ENCODE data around the gene ZBTB40. TPM values are rescaled to one million over a fixed set of nuclear protein-coding genes. Genes with fewer than 3 reads are reported as not detected.
A peak's percentile ranks its signal among the peaks of the same experiment; 100 is the strongest.

Gene ZBTB40
- 5.3 TPM for polyA plus RNA-seq (2012; ENCODE audit: low read depth, missing spikeins)

GRCh38 chr1:22451702-22452480 is at the start of gene ZBTB40:
ZBTB40 (plus strand) TSS chr1:22451851; CDS start chr1:22489949, 38,098 bp downstream.
- DNase-seq (ENCODE audit: insufficient read length, low spot score), result peak; percentile 91
- TF ChIP-seq POLR2A (IDR thresholded peaks at IDR 0.05; ENCODE audit: low read depth, low read length) (peak; percentile 46; the same call in 1 of the 2 replicates), POLR2AphosphoS5 (IDR thresholded peaks at IDR 0.05; ENCODE audit: low read depth, low read length) (0 out of 2 replicates have a peak, but pooled peaks have one; percentile 21), POU2F2 (IDR thresholded peaks at IDR 0.05; ENCODE audit: low read depth, low read length) (peak; percentile 82; the same call in 1 of the 2 replicates), TAF1 (IDR thresholded peaks at IDR 0.05; ENCODE audit: low read depth, low read length) (peak; percentile 53; the same call in 1 of the 2 replicates), SPI1 (IDR thresholded peaks at IDR 0.05; ENCODE audit: low read depth, low read length) (no peak)
- FAIRE-seq, result peak; percentile 96

GRCh38 chr1:22402356-22403053 is 49.1 kb upstream of the ZBTB40 start:
- FAIRE-seq (no peak), DNase-seq (ENCODE audit: insufficient read length, low spot score) (no peak)
- TF ChIP-seq SPI1 (IDR thresholded peaks at IDR 0.05; ENCODE audit: low read depth, low read length) (no peak), PAX5 (IDR thresholded peaks at IDR 0.05; ENCODE audit: insufficient read depth, low read length, severe bottlenecking) (no peak), TAF1 (IDR thresholded peaks at IDR 0.05; ENCODE audit: low read depth, low read length) (no peak), POLR2AphosphoS5 (IDR thresholded peaks at IDR 0.05; ENCODE audit: low read depth, low read length) (no peak), POLR2A (IDR thresholded peaks at IDR 0.05; ENCODE audit: low read depth, low read length) (no peak), POU2F2 (IDR thresholded peaks at IDR 0.05; ENCODE audit: low read depth, low read length) (no peak)

GRCh38 chr1:22404486-22404885 is 47.2 kb upstream of the ZBTB40 start:
- FAIRE-seq (no peak), DNase-seq (ENCODE audit: insufficient read length, low spot score) (no peak)
- TF ChIP-seq POLR2AphosphoS5 (IDR thresholded peaks at IDR 0.05; ENCODE audit: low read depth, low read length), result no peak
- no peak for TF ChIP-seq POLR2A (IDR thresholded peaks at IDR 0.05; ENCODE audit: low read depth, low read length)
- no peak for TF ChIP-seq TAF1 (IDR thresholded peaks at IDR 0.05; ENCODE audit: low read depth, low read length)
- no peak for TF ChIP-seq SPI1 (IDR thresholded peaks at IDR 0.05; ENCODE audit: low read depth, low read length)
- no peak for TF ChIP-seq POU2F2 (IDR thresholded peaks at IDR 0.05; ENCODE audit: low read depth, low read length)
- TF ChIP-seq PAX5 (IDR thresholded peaks at IDR 0.05; ENCODE audit: insufficient read depth, low read length, severe bottlenecking), result no peak

GRCh38 chr1:22406722-22407495 is 44.7 kb upstream of the ZBTB40 start:
- FAIRE-seq (no peak), DNase-seq (ENCODE audit: insufficient read length, low spot score) (no peak)
- TF ChIP-seq POU2F2 (IDR thresholded peaks at IDR 0.05; ENCODE audit: low read depth, low read length), result no peak
- TF ChIP-seq TAF1 (IDR thresholded peaks at IDR 0.05; ENCODE audit: low read depth, low read length), result no peak
- TF ChIP-seq POLR2A (IDR thresholded peaks at IDR 0.05; ENCODE audit: low read depth, low read length), result no peak
- TF ChIP-seq SPI1 (IDR thresholded peaks at IDR 0.05; ENCODE audit: low read depth, low read length), result no peak
- no peak for TF ChIP-seq POLR2AphosphoS5 (IDR thresholded peaks at IDR 0.05; ENCODE audit: low read depth, low read length)
- TF ChIP-seq PAX5 (IDR thresholded peaks at IDR 0.05; ENCODE audit: insufficient read depth, low read length, severe bottlenecking), result no peak

GRCh38 chr1:22408230-22408629 is 43.4 kb upstream of the ZBTB40 start:
- DNase-seq (ENCODE audit: insufficient read length, low spot score), result no peak
- no peak for TF ChIP-seq SPI1 (IDR thresholded peaks at IDR 0.05; ENCODE audit: low read depth, low read length)
- TF ChIP-seq POLR2AphosphoS5 (IDR thresholded peaks at IDR 0.05; ENCODE audit: low read depth, low read length), result no peak
- no peak for TF ChIP-seq POU2F2 (IDR thresholded peaks at IDR 0.05; ENCODE audit: low read depth, low read length)
- TF ChIP-seq PAX5 (IDR thresholded peaks at IDR 0.05; ENCODE audit: insufficient read depth, low read length, severe bottlenecking), result no peak
- TF ChIP-seq TAF1 (IDR thresholded peaks at IDR 0.05; ENCODE audit: low read depth, low read length), result no peak
- TF ChIP-seq POLR2A (IDR thresholded peaks at IDR 0.05; ENCODE audit: low read depth, low read length), result no peak
- FAIRE-seq, result no peak

GRCh38 chr1:22410401-22410800 is 41.2 kb upstream of the ZBTB40 start:
- TF ChIP-seq POU2F2 (IDR thresholded peaks at IDR 0.05; ENCODE audit: low read depth, low read length) (no peak), PAX5 (IDR thresholded peaks at IDR 0.05; ENCODE audit: insufficient read depth, low read length, severe bottlenecking) (no peak), POLR2A (IDR thresholded peaks at IDR 0.05; ENCODE audit: low read depth, low read length) (no peak), TAF1 (IDR thresholded peaks at IDR 0.05; ENCODE audit: low read depth, low read length) (no peak), SPI1 (IDR thresholded peaks at IDR 0.05; ENCODE audit: low read depth, low read length) (no peak), POLR2AphosphoS5 (IDR thresholded peaks at IDR 0.05; ENCODE audit: low read depth, low read length) (no peak)
- no peak for DNase-seq (ENCODE audit: insufficient read length, low spot score)
- no peak for FAIRE-seq

GRCh38 chr1:22410928-22411495 is 40.6 kb upstream of the ZBTB40 start:
- FAIRE-seq (no peak), DNase-seq (ENCODE audit: insufficient read length, low spot score) (no peak)
- no peak for TF ChIP-seq POU2F2 (IDR thresholded peaks at IDR 0.05; ENCODE audit: low read depth, low read length)
- TF ChIP-seq POLR2AphosphoS5 (IDR thresholded peaks at IDR 0.05; ENCODE audit: low read depth, low read length), result no peak
- TF ChIP-seq SPI1 (IDR thresholded peaks at IDR 0.05; ENCODE audit: low read depth, low read length), result no peak
- no peak for TF ChIP-seq POLR2A (IDR thresholded peaks at IDR 0.05; ENCODE audit: low read depth, low read length)
- TF ChIP-seq TAF1 (IDR thresholded peaks at IDR 0.05; ENCODE audit: low read depth, low read length), result no peak
- no peak for TF ChIP-seq PAX5 (IDR thresholded peaks at IDR 0.05; ENCODE audit: insufficient read depth, low read length, severe bottlenecking)

GRCh38 chr1:22411589-22411988 is 40.1 kb upstream of the ZBTB40 start:
- FAIRE-seq (no peak), DNase-seq (ENCODE audit: insufficient read length, low spot score) (no peak)
- no peak for TF ChIP-seq POLR2AphosphoS5 (IDR thresholded peaks at IDR 0.05; ENCODE audit: low read depth, low read length)
- no peak for TF ChIP-seq PAX5 (IDR thresholded peaks at IDR 0.05; ENCODE audit: insufficient read depth, low read length, severe bottlenecking)
- no peak for TF ChIP-seq POLR2A (IDR thresholded peaks at IDR 0.05; ENCODE audit: low read depth, low read length)
- no peak for TF ChIP-seq TAF1 (IDR thresholded peaks at IDR 0.05; ENCODE audit: low read depth, low read length)
- TF ChIP-seq POU2F2 (IDR thresholded peaks at IDR 0.05; ENCODE audit: low read depth, low read length), result no peak
- no peak for TF ChIP-seq SPI1 (IDR thresholded peaks at IDR 0.05; ENCODE audit: low read depth, low read length)

Data from GM12891 (cell line).